HG03442 (cell line): ENCODE data around the gene AKR7A2.
A peak's percentile ranks its signal among the peaks of the same experiment; 100 is the strongest.

ENCODE experiments used
- ATAC-seq: cut with Tn5 transposase; IDR thresholded peaks from one replicate; pipeline ENCODE4 v1.9.1; 2021; ENCODE audit warnings: mild to moderate bottlenecking, moderate library complexity; ENCODE audit not compliant: unreplicated experiment

AKR7A2 gene

DNA sequence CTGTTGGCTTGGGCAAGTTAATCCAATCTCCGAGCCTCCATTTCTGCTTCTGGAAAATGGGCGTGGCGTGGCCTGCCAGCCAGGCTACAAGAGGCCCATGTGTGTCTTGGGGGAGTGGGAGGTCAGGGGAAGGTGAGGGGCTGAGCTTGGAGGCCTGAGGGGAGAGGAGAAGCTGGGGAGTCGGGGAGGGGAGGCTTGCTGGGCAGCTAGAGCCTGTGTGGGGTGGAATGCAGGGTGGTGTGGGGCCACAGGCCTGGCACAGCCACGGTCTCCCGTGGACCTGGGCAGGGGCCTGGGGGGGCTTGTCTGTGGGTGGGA is 14.8 kb upstream of the AKR7A2 start:
- ATAC-seq = no peak

DNA sequence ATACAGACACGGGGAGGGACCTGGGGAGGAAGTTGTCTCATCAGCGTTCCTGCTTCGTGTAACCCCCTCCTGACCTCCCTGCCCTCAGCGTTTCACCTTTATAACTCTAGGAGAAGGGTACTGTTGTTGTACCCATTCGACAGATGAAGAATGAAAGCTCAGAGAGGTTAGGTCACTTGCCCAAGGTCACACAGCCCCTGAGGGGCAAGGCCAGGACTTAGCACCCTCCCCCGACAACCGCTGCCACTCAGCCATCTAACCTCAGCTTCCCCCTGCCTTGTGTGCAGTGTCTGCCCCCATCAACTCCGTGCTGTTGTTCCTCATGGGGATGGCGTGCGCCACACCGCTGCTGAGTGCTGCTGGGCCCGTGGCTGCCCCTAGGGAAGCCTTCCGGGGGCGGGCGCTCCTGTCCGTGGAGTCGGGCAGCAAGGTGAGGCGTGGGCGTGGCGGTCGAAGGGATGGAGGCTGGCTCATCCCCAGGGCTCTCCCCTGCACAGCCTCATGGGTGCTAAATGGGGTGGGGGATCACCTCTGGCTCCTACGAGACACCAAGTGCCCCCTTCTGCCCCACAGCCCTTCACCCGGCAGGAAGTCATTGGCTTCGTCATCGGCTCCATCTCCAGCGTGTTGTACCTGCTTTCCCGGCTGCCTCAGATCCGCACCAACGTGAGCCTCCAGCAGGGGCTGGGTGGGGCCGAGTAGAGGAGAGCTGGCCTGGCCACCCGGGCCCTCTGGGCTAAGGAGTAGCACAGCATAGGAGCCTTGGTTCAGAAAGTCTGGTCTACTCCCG is 14.2 kb upstream of the AKR7A2 start:
- ATAC-seq = no peak

DNA sequence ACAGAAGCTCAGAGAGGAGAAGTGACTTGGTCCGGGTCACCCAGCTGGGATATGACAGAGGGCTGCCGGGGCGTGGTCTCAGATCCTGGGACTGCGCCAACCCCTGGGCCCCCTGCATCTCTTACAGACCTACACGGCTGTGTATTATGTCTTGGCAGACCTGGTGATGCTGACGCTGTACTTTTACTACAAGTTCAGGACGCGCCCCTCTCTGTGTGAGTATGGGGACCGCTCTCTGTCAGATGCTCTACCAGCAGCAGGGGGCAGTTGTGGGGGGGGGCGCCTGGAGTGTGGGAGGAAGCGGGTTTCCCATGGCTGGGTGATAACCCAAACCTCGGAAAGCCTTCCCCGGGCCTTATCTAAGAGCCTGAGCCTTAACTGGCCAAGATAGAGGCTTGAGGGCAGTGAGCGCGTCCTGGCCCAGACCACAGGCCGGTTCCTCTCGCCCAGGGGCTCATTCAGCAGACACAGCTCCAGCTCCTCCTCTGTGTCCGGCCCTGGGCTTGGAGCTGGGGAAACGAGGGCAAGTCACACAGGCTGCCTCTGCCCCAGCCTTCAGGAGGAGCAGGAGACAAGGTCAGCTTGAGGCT is 13.5 kb upstream of the AKR7A2 start:
- no peak for ATAC-seq

DNA sequence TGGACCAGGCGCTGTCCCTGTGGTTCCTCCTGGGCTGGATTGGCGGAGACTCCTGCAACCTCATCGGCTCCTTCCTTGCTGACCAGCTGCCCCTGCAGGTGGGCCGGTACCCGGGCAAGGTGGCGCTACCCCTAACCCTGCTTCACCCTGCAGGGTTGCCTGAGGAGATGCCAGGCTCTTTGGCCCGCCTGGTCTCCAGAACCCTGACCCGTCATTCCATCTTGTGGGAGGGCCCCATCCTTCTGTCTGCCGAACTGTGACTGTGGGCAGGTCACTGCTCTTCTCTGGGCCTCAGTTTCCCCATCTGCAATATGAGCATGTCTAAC is 12.7 kb upstream of the AKR7A2 start:
- no peak for ATAC-seq

DNA sequence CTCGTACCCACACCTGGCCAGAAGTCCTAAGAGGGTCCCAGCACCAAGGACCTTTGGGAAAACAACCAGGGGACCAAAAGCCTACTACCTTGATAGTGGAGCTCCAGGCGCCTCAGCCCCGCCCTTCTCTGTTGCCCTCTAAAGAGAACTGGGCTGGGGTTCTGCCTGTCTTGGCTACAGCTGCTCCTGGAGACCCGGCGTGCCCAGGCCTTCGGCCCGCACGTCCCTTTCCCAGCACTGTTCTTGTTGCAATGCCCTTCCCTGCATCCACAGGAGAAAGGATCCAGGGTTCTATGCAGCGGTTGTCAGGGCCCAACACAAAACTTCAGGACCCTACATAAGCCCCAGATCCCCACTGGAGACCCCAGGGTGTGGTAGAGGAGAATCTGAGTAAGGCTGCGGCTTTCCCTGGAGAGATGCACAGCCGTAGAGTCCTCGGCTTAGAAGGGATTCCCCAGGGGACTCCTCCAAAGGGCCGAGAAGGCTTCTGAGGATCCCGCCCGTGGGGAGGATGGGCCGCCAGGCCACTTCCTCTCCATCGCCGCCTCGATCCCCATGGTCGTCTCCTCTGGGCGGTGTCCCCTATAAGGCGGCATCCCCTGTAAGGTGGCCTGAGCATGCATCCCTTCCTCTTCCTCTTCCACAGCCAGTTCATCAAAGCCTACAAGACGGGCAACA is 12.2 kb upstream of the AKR7A2 start:
- ATAC-seq = no peak

DNA sequence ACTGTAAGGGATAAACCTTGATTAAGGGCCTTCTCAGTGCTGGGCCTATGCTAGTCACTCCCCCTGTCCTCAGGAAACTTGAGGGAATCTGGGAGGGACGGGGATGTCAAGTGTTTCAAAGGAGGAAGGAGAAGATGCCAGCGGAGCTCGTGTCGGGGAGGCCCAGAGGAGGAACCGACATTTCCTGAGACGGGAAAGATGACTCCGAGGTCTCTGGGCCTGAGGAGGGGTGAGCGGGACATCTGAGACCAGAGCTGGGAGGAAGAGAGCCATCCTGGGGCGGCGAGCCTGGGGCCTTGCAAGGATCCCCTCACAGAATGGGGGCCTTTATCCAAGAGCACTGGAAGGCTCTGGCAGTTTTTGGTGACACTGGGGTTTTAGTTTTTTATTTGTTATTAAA is 10.5 kb upstream of the AKR7A2 start:
- ATAC-seq = no peak

DNA sequence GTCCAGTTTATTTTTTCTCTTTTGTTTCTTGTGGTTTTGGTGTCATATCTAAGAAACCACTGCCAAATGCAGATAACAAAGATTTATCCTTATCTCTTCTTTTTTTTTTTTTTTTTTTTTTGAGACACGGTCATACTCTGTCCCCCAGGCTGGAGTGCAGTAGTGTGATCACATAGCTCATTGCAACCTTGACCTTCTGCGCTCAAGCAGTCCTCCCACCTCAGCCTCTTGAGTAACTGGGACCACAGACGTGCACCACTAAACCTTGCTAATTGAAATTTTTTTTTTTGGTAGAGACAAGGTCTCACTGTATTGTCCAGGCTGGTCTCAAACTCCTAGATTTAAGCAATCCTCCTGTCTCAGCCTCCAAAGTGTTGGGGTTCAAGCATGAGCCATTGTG is 9.1 kb upstream of the AKR7A2 start:
- no peak for ATAC-seq

DNA sequence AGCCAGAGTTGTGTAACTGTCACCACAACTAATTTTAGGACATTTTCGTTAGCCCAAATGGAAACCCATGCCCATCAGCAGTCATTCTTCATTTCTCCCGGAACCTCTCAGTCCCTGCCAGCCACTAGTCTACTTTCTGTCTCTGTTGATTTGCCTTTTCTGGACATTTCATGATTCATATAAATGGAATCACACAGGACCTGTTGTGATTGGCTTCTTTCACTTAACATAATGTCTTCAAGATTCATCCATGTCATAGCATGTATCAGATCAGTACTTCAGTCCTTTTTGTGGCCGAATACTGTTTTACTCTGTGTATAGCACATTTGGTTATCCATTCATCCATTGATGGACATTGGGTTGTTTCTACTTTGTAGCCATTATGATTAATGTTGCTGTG is 7.3 kb upstream of the AKR7A2 start:
- no peak for ATAC-seq

DNA sequence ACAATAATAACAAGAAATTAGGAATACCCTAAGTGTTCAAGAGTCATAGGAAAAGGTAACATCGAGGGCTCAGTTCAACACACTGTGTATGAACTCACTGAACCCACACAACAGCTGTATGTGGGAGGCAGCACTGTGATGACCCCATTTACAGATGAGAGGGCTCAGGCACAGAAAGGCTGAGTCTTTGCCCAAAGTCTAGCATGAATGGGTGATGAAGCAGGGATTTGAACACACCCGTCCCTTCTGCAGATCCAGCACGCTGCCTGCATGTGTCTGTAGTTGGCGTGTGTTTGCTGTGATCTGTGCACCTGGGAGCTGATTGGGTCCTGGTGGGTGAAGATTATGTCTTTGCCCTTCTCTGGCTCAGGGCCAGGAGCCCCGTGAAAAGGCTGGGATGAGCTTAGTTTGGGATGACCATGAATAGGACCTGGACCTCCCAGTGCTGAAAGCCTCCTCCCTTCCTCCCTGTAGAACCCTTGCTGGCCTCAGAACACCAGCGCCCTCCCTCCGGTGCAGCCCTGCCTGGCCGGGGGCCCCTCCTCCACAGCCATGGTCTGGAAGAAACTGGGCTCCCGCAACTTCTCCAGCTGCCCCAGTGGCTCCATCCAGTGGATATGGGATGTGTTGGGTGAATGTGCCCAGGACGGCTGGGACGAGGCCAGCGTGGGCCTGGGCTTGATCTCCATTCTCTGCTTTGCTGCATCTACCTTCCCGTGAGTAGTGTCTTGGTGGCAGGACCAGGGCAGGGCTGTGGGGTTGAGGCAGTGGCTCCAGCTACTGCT is 5.4 kb upstream of the AKR7A2 start:
- ATAC-seq = no peak

DNA sequence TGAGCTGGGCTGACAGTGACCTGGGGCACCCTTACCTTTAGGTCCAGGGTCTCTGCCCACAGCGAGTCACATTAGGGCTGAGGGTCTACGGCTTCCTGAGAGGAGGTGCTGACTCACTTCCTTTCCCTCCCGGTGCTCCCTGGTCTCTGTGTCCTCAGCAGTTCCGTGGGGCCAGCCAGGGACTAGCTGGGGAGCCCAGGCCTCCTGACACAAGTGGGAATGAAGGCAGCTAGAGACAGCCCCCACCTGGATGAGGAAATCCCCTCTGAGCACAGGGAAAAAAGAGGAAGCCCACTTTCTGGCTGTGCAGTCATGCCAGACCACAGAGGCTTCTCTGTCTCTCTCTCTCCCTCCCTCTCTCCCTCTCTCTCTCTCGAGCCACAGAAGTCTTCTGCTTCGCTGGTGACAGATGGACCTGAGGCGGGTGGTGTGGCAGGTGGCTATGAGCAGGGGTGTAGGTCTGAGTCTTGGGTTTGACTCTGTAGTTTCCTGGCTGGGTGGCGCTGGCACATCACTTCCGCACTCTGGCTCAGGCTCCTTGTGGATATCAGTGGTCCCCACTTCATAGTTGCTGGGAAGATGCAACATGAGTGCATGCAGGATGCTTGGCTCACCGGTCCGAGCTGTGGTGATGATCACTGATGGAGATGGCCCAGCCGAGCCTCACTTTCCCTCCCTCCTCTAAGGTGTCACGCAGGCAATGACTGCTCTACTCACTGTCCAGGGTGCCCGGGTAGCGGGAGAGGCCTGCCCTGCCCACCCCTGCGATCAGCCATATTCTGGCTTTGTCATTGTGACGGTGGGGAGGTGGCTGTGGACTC is 3.6 kb upstream of the AKR7A2 start:
- ATAC-seq = no peak

DNA sequence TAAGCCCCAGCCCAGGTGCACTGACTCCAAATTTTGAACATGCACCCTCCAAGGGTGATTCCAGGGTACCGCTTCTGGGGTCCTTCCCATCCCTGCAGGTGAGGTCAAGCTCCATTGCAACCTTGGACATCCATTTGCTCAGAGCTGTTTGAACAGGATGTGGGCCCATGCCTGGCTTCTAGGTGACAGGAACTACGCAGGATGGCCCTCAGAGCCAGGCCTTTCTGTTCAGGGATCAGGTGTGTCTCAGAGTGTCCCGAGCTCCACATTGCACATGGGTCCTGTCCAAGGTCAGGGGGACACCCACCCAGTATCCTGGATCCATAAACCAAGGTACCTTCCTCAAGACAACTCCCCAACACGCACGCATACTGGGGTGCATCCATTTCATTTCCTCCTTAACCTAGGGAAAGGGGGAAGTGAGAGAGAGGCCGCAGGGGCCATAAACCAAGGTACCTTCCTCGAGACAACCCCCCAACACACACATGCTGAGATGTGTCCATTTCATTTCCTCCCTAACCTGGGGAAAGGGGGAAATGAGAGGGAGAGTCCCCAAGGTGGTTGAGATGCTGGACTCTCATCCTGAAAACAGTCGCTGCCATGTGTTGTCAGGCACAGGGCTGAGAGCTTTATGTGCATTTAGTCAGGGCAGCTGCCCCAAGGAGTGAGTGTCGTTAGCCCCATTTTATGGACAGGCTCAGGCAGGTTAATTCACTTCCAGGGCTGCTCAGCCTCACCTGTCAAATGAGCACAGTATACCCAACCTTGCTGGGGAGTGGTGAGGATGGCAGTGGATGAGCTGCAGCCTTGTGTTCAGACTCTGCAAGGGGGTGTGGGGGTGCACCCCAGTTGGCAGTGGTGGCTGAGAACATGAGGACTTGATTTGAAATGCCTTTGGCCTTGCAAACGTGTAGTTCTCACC is 2.3 kb upstream of the AKR7A2 start:
- ATAC-seq = no peak

DNA sequence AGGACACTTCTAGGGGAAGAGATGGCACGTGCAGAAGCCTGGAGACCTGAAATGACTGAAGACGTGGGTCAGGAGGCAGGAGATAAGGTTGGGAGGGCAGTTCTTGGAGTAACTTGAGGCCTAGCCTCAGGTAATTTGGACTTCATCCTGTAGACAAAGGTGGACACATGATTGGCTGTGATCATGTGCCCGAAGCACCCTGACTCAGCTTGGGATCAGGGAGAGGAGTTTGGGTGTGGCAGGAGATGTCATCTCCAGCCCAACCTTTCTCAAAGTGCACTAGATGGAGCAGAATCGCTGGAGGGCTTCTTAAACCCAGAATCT is 1.7 kb upstream of the AKR7A2 start:
- no peak for ATAC-seq

DNA sequence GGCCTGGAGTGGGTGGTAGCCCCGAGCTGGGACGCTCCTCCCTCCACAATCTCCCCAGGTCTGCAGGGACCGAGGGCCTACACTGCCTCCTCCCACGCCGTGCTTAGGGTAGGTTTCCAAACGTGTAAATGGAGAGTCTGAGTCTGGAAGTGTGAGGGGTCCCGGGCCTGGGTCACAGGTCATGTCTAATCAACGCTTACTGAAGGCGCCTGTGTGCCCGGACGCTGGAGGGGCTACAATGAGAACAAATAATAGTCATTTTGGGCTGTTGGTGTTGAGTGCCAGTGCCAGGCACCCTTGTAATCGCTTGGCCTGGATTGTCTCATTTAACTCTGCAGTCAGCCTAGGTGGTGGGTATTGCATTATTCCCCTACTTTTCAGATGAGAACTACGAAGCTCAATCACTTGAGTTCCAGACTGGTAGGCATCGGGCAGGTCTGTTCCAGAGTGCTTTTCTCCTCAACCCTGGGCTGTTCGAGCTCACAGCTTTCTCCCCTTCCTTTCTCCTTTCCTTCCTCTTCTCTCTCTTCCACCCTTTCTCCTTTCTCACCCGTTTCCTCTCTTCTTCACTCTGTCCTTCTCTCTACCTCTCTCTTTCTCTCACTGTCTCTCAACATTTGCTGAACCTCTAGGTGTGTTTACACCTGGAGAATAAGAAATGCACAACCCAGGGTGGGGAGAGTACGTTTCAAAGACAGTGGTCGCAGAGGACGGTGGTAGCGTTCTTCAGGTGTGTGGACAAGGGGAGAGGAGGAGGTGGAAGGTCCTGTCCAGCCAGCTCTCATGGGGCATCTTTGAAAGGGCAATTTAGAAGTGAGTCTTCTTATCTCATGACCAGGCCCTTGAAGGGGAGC is 1.1 kb upstream of the AKR7A2 start:
- peak; percentile 9 for ATAC-seq

DNA sequence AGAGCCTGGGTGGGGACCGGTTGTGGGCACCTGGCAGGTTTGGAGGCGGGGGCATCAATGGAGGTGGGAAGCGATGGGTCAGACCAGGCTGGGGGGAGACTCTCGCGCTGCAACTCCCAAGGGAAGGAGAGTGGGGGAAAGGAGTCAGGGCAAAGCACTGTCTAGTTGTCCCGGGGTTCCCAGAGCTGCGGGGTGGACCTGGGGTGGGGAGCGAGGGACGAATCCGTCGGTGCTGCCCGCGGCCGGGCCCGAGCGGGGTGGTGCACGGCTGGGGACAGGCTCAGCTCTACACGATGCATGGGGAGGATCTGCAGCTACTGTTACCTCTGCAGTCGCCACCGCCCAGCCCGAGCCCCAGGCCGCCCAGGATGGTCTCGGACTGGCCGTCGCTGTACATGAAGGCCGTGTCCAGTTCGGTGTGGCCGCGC is 427 bp downstream of the AKR7A2 start:
- ATAC-seq = no peak

DNA sequence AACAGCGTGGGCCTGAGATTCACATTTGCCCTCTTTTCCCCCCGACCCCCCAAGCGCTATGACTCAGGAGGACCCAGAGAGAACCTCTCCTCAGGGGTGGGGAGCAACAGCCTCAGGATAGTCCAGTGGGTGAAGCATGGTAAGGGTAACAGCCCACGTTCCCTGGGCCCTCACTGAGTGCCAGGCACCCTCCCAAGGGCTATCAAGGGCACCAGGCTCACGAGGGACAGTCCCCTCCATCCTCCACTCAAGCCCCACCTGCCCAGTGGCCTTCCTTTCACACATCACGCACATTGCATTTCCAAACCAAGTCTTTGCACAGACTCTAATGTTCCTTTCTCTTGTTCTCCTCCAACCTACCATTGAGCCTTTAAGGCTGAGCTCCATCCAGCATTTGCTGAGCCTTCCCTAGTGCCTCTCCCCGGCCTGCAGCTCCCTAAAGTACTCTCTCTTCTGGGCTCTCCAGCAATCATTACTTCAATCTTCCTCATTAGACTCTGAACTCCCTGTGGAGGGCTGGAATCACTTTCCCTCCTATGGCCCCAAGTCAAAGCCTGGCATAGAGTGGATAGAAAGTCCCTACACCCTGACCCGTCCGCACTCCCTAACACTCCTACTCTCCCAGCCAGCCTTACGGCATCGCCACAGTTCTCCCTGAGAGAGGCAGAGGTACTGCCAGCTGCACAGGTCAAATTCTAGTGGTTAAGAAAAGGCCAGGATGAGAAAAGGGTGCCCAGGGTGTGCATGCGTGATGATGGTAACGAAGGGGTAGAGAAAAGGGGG is 1.0 kb downstream of the AKR7A2 start:
- ATAC-seq = no peak

DNA sequence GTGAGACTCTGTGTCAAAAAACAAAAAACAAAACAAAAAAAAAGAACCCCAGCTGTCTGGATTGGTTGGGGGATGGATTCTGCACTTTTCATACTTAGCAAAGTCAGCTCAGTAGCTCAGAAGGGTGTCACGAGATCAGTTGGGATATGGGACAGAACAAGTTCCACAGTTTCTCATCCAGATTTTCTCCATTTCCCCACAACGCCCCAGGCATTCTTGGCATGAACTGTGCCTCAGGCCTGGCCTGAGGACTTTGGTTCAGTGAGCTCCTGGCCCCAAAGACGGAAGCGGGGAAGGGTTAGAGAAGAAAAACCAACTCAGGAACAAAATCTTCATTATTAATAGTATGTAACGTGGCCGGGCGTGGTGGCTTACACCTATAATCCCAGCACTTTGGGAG is 1.9 kb downstream of the AKR7A2 start:
- no peak for ATAC-seq

DNA sequence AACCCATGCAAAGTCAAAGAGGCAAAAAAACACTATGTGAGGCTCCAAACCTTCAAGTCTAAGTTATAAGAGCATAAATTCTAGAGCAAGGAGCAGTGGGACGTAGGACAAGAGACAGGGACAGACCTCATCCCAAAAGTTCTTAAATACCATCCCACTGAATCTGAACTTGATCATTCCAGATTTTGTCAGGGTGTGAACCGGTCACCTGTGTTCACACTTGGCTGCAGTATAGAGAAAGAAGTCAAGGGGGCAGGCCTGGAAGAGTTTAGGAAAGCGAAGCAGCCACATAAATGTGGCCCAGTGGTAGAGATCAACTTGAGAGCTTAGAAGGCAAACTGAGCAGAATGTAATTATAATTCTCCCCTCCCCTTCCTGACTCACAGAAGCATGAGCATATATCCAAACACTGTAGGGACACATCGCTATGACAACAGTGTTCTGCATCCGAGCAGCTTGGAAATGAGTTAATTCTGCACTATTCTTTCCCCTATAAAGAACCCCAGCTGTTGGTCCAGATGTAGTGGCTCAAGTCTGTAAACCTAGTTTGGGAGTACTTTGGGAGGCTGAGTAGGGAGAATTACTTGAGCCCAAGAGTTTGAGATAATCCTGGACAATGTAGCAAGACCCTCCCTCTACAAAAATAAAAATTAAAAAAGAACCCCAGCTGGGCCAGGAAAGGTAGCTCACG is 2.7 kb downstream of the AKR7A2 start:
- no peak for ATAC-seq

DNA sequence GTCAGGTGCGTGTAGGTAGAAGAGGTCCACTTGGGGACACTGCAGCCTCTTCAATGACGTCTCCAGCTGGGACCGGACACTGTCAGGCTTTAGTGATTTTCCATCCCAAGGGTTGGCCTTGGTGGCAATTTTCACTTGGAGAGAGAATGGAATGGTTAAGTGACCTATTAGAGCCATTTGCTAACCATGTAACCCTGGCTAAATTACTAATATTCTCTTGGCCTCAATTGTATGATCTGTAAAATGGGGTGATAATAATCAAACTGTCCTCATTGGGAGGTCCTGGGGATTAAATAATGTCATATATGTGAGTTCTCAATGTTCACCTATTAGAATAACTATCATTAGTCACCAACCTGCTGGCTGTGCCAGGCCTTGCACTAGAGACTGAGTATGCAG is 3.4 kb downstream of the AKR7A2 start:
- ATAC-seq = no peak
